Tibial nerve (tissue), 4 donors: ENCODE measurements around the gene CAMK2D. TPM values are rescaled to one million over a fixed set of nuclear protein-coding genes. Genes with fewer than 3 reads are reported as not detected.

Source experiments
- DNase-seq, 2 donors: peaks; one replicate each; pipeline ENCODE4 v3.0.0-alpha.2; 2019; ENCODE audit warnings: low spot score in 2 of 2
- H3K27ac ChIP-seq, 4 donors: fragments of 200-600 bp; sonication (generic) in 3 of 4; one replicate each; pipeline ENCODE4 v1.5.1; 2017 to 2019; ENCODE audit warnings: mild to moderate bottlenecking in 1 of 4
- H3K27me3 ChIP-seq, 2 donors: fragments of 200-600 bp; sonication (generic) in 1 of 2; one replicate each; pipeline versions ENCODE4 v1.5.1 to v1.6.0; 2017 to 2019
- H3K36me3 ChIP-seq, 3 donors: fragments of 200-600 bp; sonication (generic); one replicate each; pipeline ENCODE4 v1.5.1; 2018 to 2019
- H3K4me1 ChIP-seq, 4 donors: fragments of 200-600 bp; sonication (generic) in 3 of 4; one replicate each; pipeline ENCODE4 v1.5.1; 2017 to 2019
- H3K4me3 ChIP-seq, 4 donors: fragments of 200-600 bp; sonication (generic) in 3 of 4; one replicate each; pipeline ENCODE4 v1.5.1; 2017 to 2019; ENCODE audit warnings: mild to moderate bottlenecking in 1 of 4, moderate library complexity in 1 of 4
- H3K9me3 ChIP-seq, 4 donors: fragments of 200-600 bp; sonication (generic) in 3 of 4; one replicate each; pipeline ENCODE4 v1.5.1; 2017 to 2019
- CTCF ChIP-seq, 5 experiments: fragments of 200-600 bp in 3 of 5; fragments of 450-650 bp in 2 of 5; sonication (generic) in 3 of 5; IDR thresholded peaks; one replicate each; pipeline ENCODE4 v1.5.1; 2016 to 2019; ENCODE audit warnings: antibody characterized with exemption in 5 of 5, mild to moderate bottlenecking in 3 of 5, moderate library complexity in 2 of 5
- EP300 ChIP-seq, 2 donors: sonication (generic); formaldehyde crosslinking; IDR thresholded peaks; one replicate each; pipeline ENCODE4 v1.6.1; 2017; ENCODE audit warnings: antibody characterized with exemption in 2 of 2, mild to moderate bottlenecking in 1 of 2
- POLR2A ChIP-seq, 2 donors: fragments of 450-650 bp; IDR thresholded peaks; one replicate each; pipeline ENCODE4 v1.6.1; 2017; ENCODE audit warnings: antibody characterized with exemption in 2 of 2, mild to moderate bottlenecking in 2 of 2, moderate library complexity in 2 of 2
- WGBS, 2 donors: methylation state at CpG; one replicate each; pipeline ENCODE4 v1.1.5; 2018; 5-methylcytosine and 5-hydroxymethylcytosine counted together
- total RNA-seq, 4 donors: library from RNA; depleted of rRNA; stranded (reverse); fragments of >200 nt; gene quantifications; one replicate each; pipeline ENCODE4 v1.1.0, GENCODE V29; 2016

The CAMK2D gene
- total RNA-seq, 4 donors from 2014 or later = 30.3 to 58.5 (median 34.6) TPM

GRCh38 chr4:113472864-113473263 is 288.7 kb downstream of the CAMK2D start:
- no peak overlapping the region for H3K27ac ChIP-seq

GRCh38 chr4:113471146-113471860 is 290.2 kb downstream of the CAMK2D start:
- TF ChIP-seq POLR2A (IDR thresholded peaks at IDR 0.05) (no peak), CTCF (IDR thresholded peaks at IDR 0.05) (no peak)
- H3K36me3 ChIP-seq = peaks cover 0 to 3% (median 0%) of the 10 kb centered on the region in 3 donors
- no peak overlapping the region for H3K4me3 ChIP-seq
- no peaks in the 10 kb centered on the region for H3K27me3 ChIP-seq
- H3K27ac ChIP-seq = peak overlapping the region in 2 of 4 donors; percentile 20 to 57
- H3K9me3 ChIP-seq = no peaks in the 10 kb centered on the region
- peaks cover 0 to 40% (median 3%) of the 10 kb centered on the region in 4 donors for H3K4me1 ChIP-seq
- 48 to 53% methylated on average over 4 of the region's 4 CpGs for WGBS, 2 donors
- no peak for DNase-seq

More at GRCh38 chr4:113472864-113473263, 288.7 kb downstream of the CAMK2D start:
- no peak overlapping the region for H3K4me3 ChIP-seq
- H3K27me3 ChIP-seq = no peaks in the 10 kb centered on the region
- H3K9me3 ChIP-seq = peaks cover 0 to 11% (median 0%) of the 10 kb centered on the region in 4 donors
- no peak for DNase-seq
- peaks cover 0 to 33% (median 3%) of the 10 kb centered on the region in 4 donors for H3K4me1 ChIP-seq
- 64% methylated on average over 1 of the region's 1 CpG for WGBS, 2 donors
- H3K36me3 ChIP-seq = peaks cover 0 to 18% (median 0%) of the 10 kb centered on the region in 3 donors
- TF ChIP-seq CTCF (IDR thresholded peaks at IDR 0.05) = no peak
- no peak for TF ChIP-seq EP300 (IDR thresholded peaks at IDR 0.05)
- no peak for TF ChIP-seq POLR2A (IDR thresholded peaks at IDR 0.05)

- 94 to 100% methylated on average over 1 of the region's 1 CpG for WGBS, 2 donors
- H3K27ac ChIP-seq = peak overlapping the region in 3 of 4 donors; percentile 62 to 87 (median 86)
- H3K27me3 ChIP-seq = no peaks in the 10 kb centered on the region
- peaks cover 0 to 40% (median 3%) of the 10 kb centered on the region in 4 donors for H3K4me1 ChIP-seq
- H3K4me3 ChIP-seq = no peak overlapping the region
- H3K36me3 ChIP-seq = peaks cover 0 to 8% (median 0%) of the 10 kb centered on the region in 3 donors
- TF ChIP-seq POLR2A (IDR thresholded peaks at IDR 0.05) (no peak), EP300 (IDR thresholded peaks at IDR 0.05) (no peak), CTCF (IDR thresholded peaks at IDR 0.05) (no peak)
- H3K9me3 ChIP-seq = no peaks in the 10 kb centered on the region
- DNase-seq = no peak
Observed at GRCh38 chr4:113469926-113470325, 291.6 kb downstream of the CAMK2D start.

GRCh38 chr4:113469023-113469390 is 292.5 kb downstream of the CAMK2D start:
- peaks cover 0 to 16% (median 0%) of the 10 kb centered on the region in 3 donors for H3K36me3 ChIP-seq
- no peaks in the 10 kb centered on the region for H3K27me3 ChIP-seq
- H3K9me3 ChIP-seq = no peaks in the 10 kb centered on the region
- H3K27ac ChIP-seq = peak overlapping the region; percentile 62 to 87 (median 82)
- WGBS, 2 donors = 98 to 100% methylated on average over 1 of the region's 1 CpG
- H3K4me3 ChIP-seq = no peak overlapping the region
- DNase-seq = no peak
- peaks cover 0 to 40% (median 3%) of the 10 kb centered on the region in 4 donors for H3K4me1 ChIP-seq
- TF ChIP-seq EP300 (IDR thresholded peaks at IDR 0.05) (no peak), CTCF (IDR thresholded peaks at IDR 0.05) (no peak), POLR2A (IDR thresholded peaks at IDR 0.05) (no peak)
